ENCODE data around the gene PBLD.
"Not testable (repeated sequence)": the region's sequence is repeated elsewhere in the genome, so short reads cannot be mapped to it uniquely, and the experiment has no call there.

The PBLD gene

GRCh38 chr10:68333058-68333395 lies 299 bp upstream of the PBLD start:
- Histone ChIP-seq H3K27ac (peak overlapping the region; percentile 94 to 100 (median 99)), H3K4me3 (peak overlapping the region; percentile 70 to 98 (median 90))

- H3K4me3 ChIP-seq, result peak within 1 kb of the TSS; percentile 70 to 98 (median 90)
Measured at GRCh38 chr10:68331455-68332258, 1.1 kb downstream of the PBLD start, which contains the start of gene HNRNPH3. Gene HNRNPH3 (plus strand): TSS chr10:68332064. CDS start chr10:68337222, 5,158 bp downstream.

GRCh38 chr10:68330852-68331454 lies 1.8 kb downstream of the PBLD start:
- H3K4me3 ChIP-seq, result peak overlapping the region; percentile 70 to 98 (median 90)
- H3K27ac ChIP-seq, result peak overlapping the region; percentile 70 to 100 (median 99)

More at GRCh38 chr10:68331455-68332258, 1.1 kb downstream of the PBLD start, which contains the start of gene HNRNPH3:
- H3K27ac ChIP-seq, result peak within 1 kb of the TSS; percentile 94 to 100 (median 99)

- Histone ChIP-seq H3K4me3 (no peak overlapping the region), H3K27ac (peak overlapping the region in 17 of 21 experiments; percentile 49 to 100 (median 80))
Measured at GRCh38 chr10:68329506-68329861, 3.2 kb downstream of the PBLD start.

GRCh38 chr10:68327889-68328786 lies 4.6 kb downstream of the PBLD start:
- Histone ChIP-seq H3K27ac (peak overlapping the region in 19 of 21 experiments; percentile 49 to 100 (median 79)), H3K4me3 (peak overlapping the region in 4 of 7 experiments; percentile 6 to 20 (median 16))

GRCh38 chr10:68324396-68324795 lies 8.3 kb downstream of the PBLD start:
- not testable (repeated sequence) for H3K4me3 ChIP-seq

GRCh38 chr10:68318331-68319059 lies 14.2 kb downstream of the PBLD start:
- Histone ChIP-seq H3K4me3 (no peak overlapping the region), H3K27ac (no peak overlapping the region)

More at GRCh38 chr10:68324396-68324795, 8.3 kb downstream of the PBLD start:
- not testable (repeated sequence) for H3K27ac ChIP-seq

GRCh38 chr10:68315582-68315981 lies 17.1 kb downstream of the PBLD start:
- no peak overlapping the region for H3K27ac ChIP-seq
- H3K4me3 ChIP-seq, result no peak overlapping the region

GRCh38 chr10:68314930-68315329 lies 17.8 kb downstream of the PBLD start:
- H3K27ac ChIP-seq, H3K4me3 ChIP-seq: not testable (repeated sequence)

GRCh38 chr10:68310531-68310930 lies 22.2 kb downstream of the PBLD start:
- Histone ChIP-seq H3K27ac (no peak overlapping the region), H3K4me3 (no peak overlapping the region)

- Histone ChIP-seq H3K27ac (no peak overlapping the region), H3K4me3 (no peak overlapping the region)
Measured at GRCh38 chr10:68305854-68306253, 26.9 kb downstream of the PBLD start.

GRCh38 chr10:68303849-68304412 lies 28.8 kb downstream of the PBLD start:
- Histone ChIP-seq H3K27ac (no peak overlapping the region), H3K4me3 (no peak overlapping the region)

GRCh38 chr10:68302871-68303270 lies 29.9 kb downstream of the PBLD start:
- Histone ChIP-seq H3K4me3 (no peak overlapping the region), H3K27ac (no peak overlapping the region)

- Histone ChIP-seq H3K4me3 (no peak overlapping the region), H3K27ac (no peak overlapping the region)
Measured at GRCh38 chr10:68302503-68302823, 30.3 kb downstream of the PBLD start.

- H3K4me3 ChIP-seq, result no peak overlapping the region
Measured at GRCh38 chr10:68301790-68302502, 30.8 kb downstream of the PBLD start.

GRCh38 chr10:68301301-68301700 lies 31.4 kb downstream of the PBLD start:
- H3K27ac ChIP-seq, result peak overlapping the region in 1 of 21 experiments; percentile 11

More at GRCh38 chr10:68301790-68302502, 30.8 kb downstream of the PBLD start:
- peak overlapping the region in 1 of 21 experiments; percentile 11 for H3K27ac ChIP-seq

GRCh38 chr10:68296843-68297663 lies 35.7 kb downstream of the PBLD start:
- Histone ChIP-seq H3K27ac (peak overlapping the region in 7 of 21 experiments; percentile 15 to 58 (median 36)), H3K4me3 (no peak overlapping the region)

More at GRCh38 chr10:68301301-68301700, 31.4 kb downstream of the PBLD start:
- H3K4me3 ChIP-seq, result no peak overlapping the region

- H3K27ac ChIP-seq, result no peak overlapping the region
- H3K4me3 ChIP-seq, result no peak overlapping the region
Measured at GRCh38 chr10:68290736-68291135, 42.0 kb downstream of the PBLD start.

All from skin epidermis (tissue), 12 donors.